NCI-H1092 treated with DMSO at 0.1 percent for 48 hours (cell line): ENCODE measurements around the gene CD72.
"Not testable (repeated sequence)": the region's sequence is repeated elsewhere in the genome, so short reads cannot be mapped to it uniquely, and the experiment has no call there.

Experiments
- DNase-seq: peaks from one replicate; lab custom pipeline; 2025; lab: John Stamatoyannopoulos, UW

CD72 gene

GRCh38 chr9:35649431-35650340 lies 31.5 kb upstream of the CD72 start:
- no peak for DNase-seq

- DNase-seq, result peak; percentile 90
Measured at GRCh38 chr9:35646533-35647265, 28.5 kb upstream of the CD72 start.

GRCh38 chr9:35646153-35646532 lies 27.9 kb upstream of the CD72 start:
- DNase-seq, result no peak

- not testable (repeated sequence) for DNase-seq
Measured at GRCh38 chr9:35645736-35646135, 27.5 kb upstream of the CD72 start.

GRCh38 chr9:35643046-35643445 lies 24.8 kb upstream of the CD72 start:
- no peak for DNase-seq

- not testable (repeated sequence) for DNase-seq
Measured at GRCh38 chr9:35641478-35641877, 23.3 kb upstream of the CD72 start.

- not testable (repeated sequence) for DNase-seq
Measured at GRCh38 chr9:35640431-35640830, 22.2 kb upstream of the CD72 start.

- no peak for DNase-seq
Measured at GRCh38 chr9:35639631-35640030, 21.4 kb upstream of the CD72 start.

GRCh38 chr9:35639225-35639624 lies 21.0 kb upstream of the CD72 start:
- not testable (repeated sequence) for DNase-seq

GRCh38 chr9:35638751-35639150 lies 20.5 kb upstream of the CD72 start:
- not testable (repeated sequence) for DNase-seq

GRCh38 chr9:35637427-35637955 lies 19.3 kb upstream of the CD72 start:
- not testable (repeated sequence) for DNase-seq

- not testable (repeated sequence) for DNase-seq
Measured at GRCh38 chr9:35636877-35637246, 18.6 kb upstream of the CD72 start.

GRCh38 chr9:35636135-35636876 lies 18.1 kb upstream of the CD72 start:
- no peak for DNase-seq

- no peak for DNase-seq
Measured at GRCh38 chr9:35635730-35636129, 17.5 kb upstream of the CD72 start.

- no peak for DNase-seq
Measured at GRCh38 chr9:35629597-35629996, 11.4 kb upstream of the CD72 start.

- DNase-seq, result no peak
Measured at GRCh38 chr9:35628389-35628991, 10.3 kb upstream of the CD72 start.

- DNase-seq, result no peak
Measured at GRCh38 chr9:35627575-35627974, 9.4 kb upstream of the CD72 start.

- DNase-seq, result no peak
Measured at GRCh38 chr9:35619800-35620158, 1.6 kb upstream of the CD72 start.

GRCh38 chr9:35618854-35619799 lies 914 bp upstream of the CD72 start:
- DNase-seq, result no peak

GRCh38 chr9:35617548-35617947 lies 665 bp downstream of the CD72 start:
- no peak for DNase-seq
